K562 (cell line): ENCODE results near the gene GOLPH3. TPM values are rescaled to one million over a fixed set of nuclear protein-coding genes. Genes with fewer than 3 reads are reported as not detected.

ENCODE experiments used
- ATAC-seq: fragments of 200-7000 bp; cut with Tn5 transposase; 3 replicates; pipeline ENCODE4 v1.9.1; 2020; ENCODE audit warnings: moderate library complexity
- BruUV-seq: library from RNA; stranded (reverse); fragments of 400-500 nt; replicated peaks from 2 replicates; lab custom pipeline; 2021; lab: Mats Ljungman, UMichigan
- CTCF ChIA-PET: fragments of 300-600 bp; formaldehyde crosslinking; extraction: SDS; loops from one replicate; lab custom pipeline; 2021; ENCODE audit warnings: low intra/inter-chr PET ratio; lab: Yijun Ruan, JAX
- POLR2A ChIA-PET: fragments of 300-600, 350-650 bp; sonication (Branson Sonifier 250); formaldehyde crosslinking; extraction: SDS; loops from one replicate; lab custom pipeline; 2021; ENCODE audit warnings: antibody characterized with exemption, inconsistent platforms; lab: Yijun Ruan, JAX
- DNase-seq, 4 experiments: peaks; one replicate each; pipeline versions ENCODE4 v3.0.0 to v3.0.0-alpha.2; 2011 to 2018; ENCODE audit warnings: low spot score in 3 of 4, mixed read lengths in 3 of 4; ENCODE audit errors: extremely low read depth in 1 of 4
- FAIRE-seq: peaks from 2 replicates; lab custom pipeline; 2011; peaks lifted over from hg19 to GRCh38; lab: Jason Lieb, UNC
- H2AFZ ChIP-seq: 2 replicates; pipeline ENCODE4 v1.6.0; 2011; ENCODE audit warnings: low read depth, low read length, control low read depth, inconsistent platforms
- H3K27ac ChIP-seq: fragments of 200-600 bp; 3 replicates; pipeline ENCODE4 v1.8.0; 2011; ENCODE audit warnings: low read depth, mild to moderate bottlenecking, control low read depth, inconsistent platforms, low read length, moderate library complexity, mixed read lengths; ENCODE audit errors: extremely low read depth
- H3K27me3 ChIP-seq, 2 experiments: fragments of 300-600 bp in 1 of 2; 2 replicates in 1 of 2; 3 replicates in 1 of 2; pipeline versions ENCODE4 v1.6.0 to v1.8.0; 2011; ENCODE audit warnings: inconsistent platforms in 2 of 2, low read length in 2 of 2, mild to moderate bottlenecking in 1 of 2, mixed read lengths in 1 of 2, moderate library complexity in 1 of 2; ENCODE audit not compliant: control insufficient read depth in 2 of 2, insufficient read depth in 2 of 2
- H3K36me3 ChIP-seq: fragments of 300-600 bp; 3 replicates; pipeline ENCODE4 v1.8.0; 2011; ENCODE audit warnings: mild to moderate bottlenecking, low read length, inconsistent platforms; ENCODE audit not compliant: control insufficient read depth, insufficient read depth
- H3K4me1 ChIP-seq, 2 experiments: fragments of 200-600 bp in 1 of 2; replicated peaks in 1 of 2; 2 replicates in 1 of 2; 3 replicates in 1 of 2; pipeline versions ENCODE4 v1.5.1 to v1.8.0; 2011; ENCODE audit warnings: inconsistent platforms in 2 of 2, low read length in 2 of 2, mild to moderate bottlenecking in 1 of 2, mixed read lengths in 1 of 2, moderate library complexity in 1 of 2; ENCODE audit not compliant: control insufficient read depth in 2 of 2, insufficient read depth in 2 of 2
- H3K4me2 ChIP-seq: 2 replicates; pipeline ENCODE4 v1.6.1; 2011; ENCODE audit warnings: low read length, control low read depth, inconsistent platforms, mixed read lengths; ENCODE audit not compliant: insufficient read depth
- H3K4me3 ChIP-seq: fragments of 200-600 bp; sonication (generic), shearing (Covaris generic); 2 replicates; pipeline ENCODE4 v1.5.1; 2016; ENCODE audit warnings: control low read depth, inconsistent platforms
- H3K79me2 ChIP-seq: fragments of 200-600 bp; 3 replicates; pipeline ENCODE4 v1.8.0; 2011; ENCODE audit warnings: low read length, inconsistent platforms; ENCODE audit not compliant: control insufficient read depth, insufficient read depth
- H3K9ac ChIP-seq, 2 experiments: 2 replicates each; pipeline versions ENCODE4 v1.6.0 to v1.6.1; 2011; ENCODE audit warnings: low read depth in 2 of 2, low read length in 2 of 2, control low read depth in 1 of 2, inconsistent platforms in 1 of 2, mild to moderate bottlenecking in 1 of 2, mixed read lengths in 1 of 2; ENCODE audit not compliant: insufficient read depth in 1 of 2
- H3K9me1 ChIP-seq: one replicate; pipeline ENCODE4 v1.6.0; 2011; ENCODE audit warnings: inconsistent platforms, mild to moderate bottlenecking, low read length, moderate library complexity; ENCODE audit not compliant: control insufficient read depth, insufficient read depth
- H3K9me3 ChIP-seq: replicated peaks from 2 replicates; pipeline ENCODE4 v1.5.1; 2011; ENCODE audit warnings: low read depth, low read length, inconsistent platforms; ENCODE audit not compliant: control insufficient read depth, insufficient read depth
- H4K20me1 ChIP-seq: replicated peaks from 2 replicates; pipeline ENCODE4 v1.6.1; 2011; ENCODE audit warnings: low read length, inconsistent platforms, mixed read lengths; ENCODE audit not compliant: control insufficient read depth, insufficient read depth
- ARHGAP35 ChIP-seq: fragments of 450-650 bp; IDR thresholded peaks from 2 replicates; pipeline ENCODE4 v1.6.1; 2018; ENCODE audit not compliant: partially characterized antibody
- NFATC3 ChIP-seq: fragments of 450-650 bp; IDR thresholded peaks from 2 replicates; pipeline ENCODE4 v1.6.1; 2017; ENCODE audit warnings: mild to moderate bottlenecking
- NFIX ChIP-seq: fragments of 250-450 bp; sonication (Bioruptor Pico); IDR thresholded peaks from 2 replicates; pipeline ENCODE4 v1.4.0; 2020; ENCODE audit warnings: low read depth, mild to moderate bottlenecking, moderate library complexity
- POLR2B ChIP-seq: fragments of 450-650 bp; IDR thresholded peaks from 2 replicates; pipeline ENCODE4 v1.6.1; 2018; ENCODE audit warnings: low read depth; ENCODE audit not compliant: partially characterized antibody
- RBM14 ChIP-seq: fragments of 200-400 bp; formaldehyde crosslinking; IDR thresholded peaks from 2 replicates; pipeline ENCODE4 v1.6.1; 2018; ENCODE audit warnings: low read depth, mild to moderate bottlenecking, low read length, moderate library complexity, borderline replicate concordance; ENCODE audit not compliant: insufficient read depth
- RFX5 ChIP-seq: IDR thresholded peaks from 2 replicates; pipeline ENCODE4 v1.6.1; 2011; ENCODE audit warnings: low read depth, mild to moderate bottlenecking, improper control_type of control experiment, low read length
- SMARCA4 ChIP-seq: fragments of 450-650 bp; IDR thresholded peaks from 2 replicates; pipeline ENCODE4 v1.6.1; 2016
- TBL1XR1 ChIP-seq, 2 experiments: IDR thresholded peaks; 2 replicates each; pipeline ENCODE4 v1.6.1; 2012; ENCODE audit warnings: improper control_type of control experiment in 2 of 2, low read length in 2 of 2, mild to moderate bottlenecking in 1 of 2
- ZFP30 ChIP-seq: fragments of 250-450 bp; sonication (Bioruptor Pico); IDR thresholded peaks from 2 replicates; pipeline ENCODE4 v1.8.0; 2022; ENCODE audit warnings: moderate library complexity, mild to moderate bottlenecking, inconsistent platforms, borderline replicate concordance
- ZNF764 ChIP-seq: fragments of 250-450 bp; sonication (Bioruptor Pico); IDR thresholded peaks from 2 replicates; pipeline ENCODE4 v1.4.0; 2020; ENCODE audit warnings: low read depth, mild to moderate bottlenecking, moderate library complexity
- WGBS: fragments of 100-300 bp; shearing (Covaris generic); methylation state at CpG from one replicate; pipeline ENCODE4 v1.1.6; 2016; ENCODE audit warnings: low coverage, mixed read lengths; ENCODE audit not compliant: insufficient coverage; ENCODE audit errors: missing lambda C conversion rate; 5-methylcytosine and 5-hydroxymethylcytosine counted together
- in situ Hi-C: fragments of 300-500 bp; cut with MboI; formaldehyde crosslinking; loops from 4 replicates; pipeline ENCODE4 v1.15.0; 2018; ENCODE audit warnings: inconsistent platforms, mixed read lengths
- intact Hi-C: fragments of 100-400 bp; cut with micrococcal nuclease; formaldehyde crosslinking; loops from 2 replicates; pipeline ENCODE4 v1.14.2; 2022
- polyA plus RNA-seq, 8 experiments: library from polyadenylated mRNA; depleted of rRNA in 4 of 8; stranded (reverse) in 5 of 8; unstranded in 3 of 8; fragments of >200 nt; fragmentation: Nextera tagmentation in 2 of 8; fragmentation: Illumina TruSeq in 1 of 8; extraction: Ambion mirVana in 2 of 8; extraction: Trizol in 1 of 8; gene quantifications; 2 replicates each; pipeline versions ENCODE4 v1.2.1 to v1.2.3, GENCODE V29; 2011 to 2014; ENCODE audit warnings: inconsistent platforms in 1 of 8, missing spikeins in 1 of 8
- total RNA-seq, 7 experiments: library from RNA; depleted of rRNA in 6 of 7; stranded (reverse); fragments of >200 nt in 6 of 7; fragmentation: Illumina TruSeq in 2 of 7; extraction: Trizol in 2 of 7; gene quantifications; 2 replicates each; pipeline versions ENCODE4 v1.2.1 to v1.2.3, GENCODE V29; 2011 to 2021; ENCODE audit warnings: low replicate concordance in 1 of 7

The GOLPH3 gene
- total and polyA plus RNA-seq, 9 of the 15 experiments (the other 6 are each of a cell fraction or from before 2014, with no cell fraction given): 18.8 to 94.6 (median 55.1) TPM

- Histone ChIP-seq H3K9ac (no peak overlapping the region), H3K36me3 (peaks cover 62% of the 10 kb centered on the region), H3K27me3 (no peaks in the 10 kb centered on the region), H3K4me1 (no peaks in the 10 kb centered on the region), H3K4me2 (no peak overlapping the region)
- FAIRE-seq (no peak), DNase-seq (no peak)
- no peak for TF ChIP-seq ZFP30 (CRISPR knock-in tag)
- TF ChIP-seq ARHGAP35: no peak
- TF ChIP-seq, all 486 proteins: peak for 0
- no peak overlapping the region for H3K4me3 ChIP-seq
- intact Hi-C loops (no loop called here), in situ Hi-C loops (no loop called here)
- no peak overlapping the region for H3K27ac ChIP-seq
- ATAC-seq: no peak; the same call in 2 of the 3 replicates
- no peaks in the 10 kb centered on the region for H4K20me1 ChIP-seq
- ChIA-PET POLR2A (interaction anchor here (0.9 to 1.1 kb wide), 3 partner anchors 8 to 13 kb away, joined by 3 to 4 read pairs (median 3); no protein-coding TSS in a partner anchor), CTCF (no interaction called here)
- 95% methylated on average over 1 of the region's 1 CpG for WGBS
- no peaks in the 10 kb centered on the region for H3K9me1 ChIP-seq
- no peak overlapping the region for H2AFZ ChIP-seq
- peaks cover 57% of the 10 kb centered on the region for H3K79me2 ChIP-seq
- H3K9me3 ChIP-seq: no peaks in the 10 kb centered on the region
- no TSS peak for BruUV-seq
These were observed 39.0 kb downstream of the GOLPH3 start for GRCh38 chr5:32135086-32135485.

GRCh38 chr5:32132757-32133156 is 41.4 kb downstream of the GOLPH3 start:
- ATAC-seq (no peak), FAIRE-seq (no peak), DNase-seq (no peak)
- Histone ChIP-seq H2AFZ (no peak overlapping the region), H3K9ac (no peak overlapping the region), H3K4me2 (no peak overlapping the region), H4K20me1 (no peaks in the 10 kb centered on the region), H3K27me3 (no peaks in the 10 kb centered on the region), H3K79me2 (peaks cover 58% of the 10 kb centered on the region), H3K9me1 (no peaks in the 10 kb centered on the region), H3K36me3 (peaks cover 57% of the 10 kb centered on the region), H3K4me1 (no peaks in the 10 kb centered on the region), H3K9me3 (no peaks in the 10 kb centered on the region), H3K27ac (no peak overlapping the region), H3K4me3 (no peak overlapping the region)
- POLR2A ChIA-PET: interaction anchor here (0.9 to 1.4 kb wide), 2 partner anchors 9 to 11 kb away, joined by 3 read pairs; no protein-coding TSS in a partner anchor
- TF ChIP-seq RBM14: no peak
- no peak for TF ChIP-seq SMARCA4
- TF ChIP-seq TBL1XR1 (IDR thresholded peaks at IDR 0.05; ENCODE audit: low read length in 2 of 2): no peak
- no peak for TF ChIP-seq POLR2B
- no peak for TF ChIP-seq RFX5
- no peak for TF ChIP-seq ZNF764 (CRISPR knock-in tag)
- no peak for TF ChIP-seq NFATC3
- TF ChIP-seq NFIX: no peak
- intact Hi-C loops (no loop called here), in situ Hi-C loops (no loop called here)
- CTCF ChIA-PET: no interaction called here
- BruUV-seq: TSS peak; percentile 2
